K562 (cell line): ENCODE results near the gene PLCB4. TPM values are rescaled to one million over a fixed set of nuclear protein-coding genes. Genes with fewer than 3 reads are reported as not detected.

Experiments used
- ATAC-seq: fragments of 200-7000 bp; cut with Tn5 transposase; 3 replicates; pipeline ENCODE4 v1.9.1; 2020; ENCODE audit warnings: moderate library complexity
- BruUV-seq: library from RNA; stranded (reverse); fragments of 400-500 nt; replicated peaks from 2 replicates; lab custom pipeline; 2021; lab: Mats Ljungman, UMichigan
- CTCF ChIA-PET: fragments of 300-600 bp; formaldehyde crosslinking; extraction: SDS; loops from one replicate; lab custom pipeline; 2021; ENCODE audit warnings: low intra/inter-chr PET ratio; lab: Yijun Ruan, JAX
- POLR2A ChIA-PET: fragments of 300-600, 350-650 bp; sonication (Branson Sonifier 250); formaldehyde crosslinking; extraction: SDS; loops from one replicate; lab custom pipeline; 2021; ENCODE audit warnings: antibody characterized with exemption, inconsistent platforms; lab: Yijun Ruan, JAX
- DNase-seq, 4 experiments: peaks; one replicate each; pipeline versions ENCODE4 v3.0.0 to v3.0.0-alpha.2; 2011 to 2018; ENCODE audit warnings: low spot score in 3 of 4, mixed read lengths in 3 of 4; ENCODE audit errors: extremely low read depth in 1 of 4
- FAIRE-seq: peaks from 2 replicates; lab custom pipeline; 2011; peaks lifted over from hg19 to GRCh38; lab: Jason Lieb, UNC
- H2AFZ ChIP-seq: 2 replicates; pipeline ENCODE4 v1.6.0; 2011; ENCODE audit warnings: low read depth, low read length, control low read depth, inconsistent platforms
- H3K27ac ChIP-seq: fragments of 200-600 bp; 3 replicates; pipeline ENCODE4 v1.8.0; 2011; ENCODE audit warnings: low read depth, mild to moderate bottlenecking, control low read depth, inconsistent platforms, low read length, moderate library complexity, mixed read lengths; ENCODE audit errors: extremely low read depth
- H3K27me3 ChIP-seq, 2 experiments: fragments of 300-600 bp in 1 of 2; 2 replicates in 1 of 2; 3 replicates in 1 of 2; pipeline versions ENCODE4 v1.6.0 to v1.8.0; 2011; ENCODE audit warnings: inconsistent platforms in 2 of 2, low read length in 2 of 2, mild to moderate bottlenecking in 1 of 2, mixed read lengths in 1 of 2, moderate library complexity in 1 of 2; ENCODE audit not compliant: control insufficient read depth in 2 of 2, insufficient read depth in 2 of 2
- H3K36me3 ChIP-seq: fragments of 300-600 bp; 3 replicates; pipeline ENCODE4 v1.8.0; 2011; ENCODE audit warnings: mild to moderate bottlenecking, low read length, inconsistent platforms; ENCODE audit not compliant: control insufficient read depth, insufficient read depth
- H3K4me1 ChIP-seq, 2 experiments: fragments of 200-600 bp in 1 of 2; replicated peaks in 1 of 2; 2 replicates in 1 of 2; 3 replicates in 1 of 2; pipeline versions ENCODE4 v1.5.1 to v1.8.0; 2011; ENCODE audit warnings: inconsistent platforms in 2 of 2, low read length in 2 of 2, mild to moderate bottlenecking in 1 of 2, mixed read lengths in 1 of 2, moderate library complexity in 1 of 2; ENCODE audit not compliant: control insufficient read depth in 2 of 2, insufficient read depth in 2 of 2
- H3K4me2 ChIP-seq: 2 replicates; pipeline ENCODE4 v1.6.1; 2011; ENCODE audit warnings: low read length, control low read depth, inconsistent platforms, mixed read lengths; ENCODE audit not compliant: insufficient read depth
- H3K4me3 ChIP-seq: fragments of 200-600 bp; sonication (generic), shearing (Covaris generic); 2 replicates; pipeline ENCODE4 v1.5.1; 2016; ENCODE audit warnings: control low read depth, inconsistent platforms
- H3K79me2 ChIP-seq: fragments of 200-600 bp; 3 replicates; pipeline ENCODE4 v1.8.0; 2011; ENCODE audit warnings: low read length, inconsistent platforms; ENCODE audit not compliant: control insufficient read depth, insufficient read depth
- H3K9ac ChIP-seq, 2 experiments: 2 replicates each; pipeline versions ENCODE4 v1.6.0 to v1.6.1; 2011; ENCODE audit warnings: low read depth in 2 of 2, low read length in 2 of 2, control low read depth in 1 of 2, inconsistent platforms in 1 of 2, mild to moderate bottlenecking in 1 of 2, mixed read lengths in 1 of 2; ENCODE audit not compliant: insufficient read depth in 1 of 2
- H3K9me1 ChIP-seq: one replicate; pipeline ENCODE4 v1.6.0; 2011; ENCODE audit warnings: inconsistent platforms, mild to moderate bottlenecking, low read length, moderate library complexity; ENCODE audit not compliant: control insufficient read depth, insufficient read depth
- H3K9me3 ChIP-seq: replicated peaks from 2 replicates; pipeline ENCODE4 v1.5.1; 2011; ENCODE audit warnings: low read depth, low read length, inconsistent platforms; ENCODE audit not compliant: control insufficient read depth, insufficient read depth
- H4K20me1 ChIP-seq: replicated peaks from 2 replicates; pipeline ENCODE4 v1.6.1; 2011; ENCODE audit warnings: low read length, inconsistent platforms, mixed read lengths; ENCODE audit not compliant: control insufficient read depth, insufficient read depth
- ARID2 ChIP-seq: fragments of 450-650 bp; IDR thresholded peaks from 2 replicates; pipeline ENCODE4 v1.6.1; 2017; ENCODE audit warnings: antibody characterized with exemption, mild to moderate bottlenecking
- CREB1 ChIP-seq, 2 experiments: sonication (generic) in 1 of 2; formaldehyde crosslinking in 1 of 2; IDR thresholded peaks; 2 replicates each; pipeline versions ENCODE4 v1.6.1 to v1.8.0; 2012 to 2022; ENCODE audit warnings: inconsistent platforms in 1 of 2, mild to moderate bottlenecking in 1 of 2, missing genetic modification reagents in 1 of 2, moderate library complexity in 1 of 2
- DDX20 ChIP-seq: fragments of 450-650 bp; IDR thresholded peaks from 2 replicates; pipeline ENCODE4 v1.6.1; 2016; ENCODE audit warnings: missing genetic modification characterization, low read depth, mild to moderate bottlenecking, missing compliant biosample characterization, moderate library complexity
- ELK1 ChIP-seq: sonication (generic); formaldehyde crosslinking; IDR thresholded peaks from 2 replicates; pipeline ENCODE4 v1.8.1; 2022; ENCODE audit warnings: missing genetic modification reagents
- FOXA3 ChIP-seq, 2 experiments: fragments of 450-650 bp in 1 of 2; sonication (generic) in 1 of 2; formaldehyde crosslinking; IDR thresholded peaks in 1 of 2; conservative IDR thresholded peaks in 1 of 2; 2 replicates each; pipeline versions ENCODE4 v1.4.0 to v1.8.0; 2020 to 2022; ENCODE audit warnings: mild to moderate bottlenecking in 2 of 2, missing genetic modification reagents in 1 of 2
- FOXO4 ChIP-seq: fragments of 450-650 bp; formaldehyde crosslinking; IDR thresholded peaks from 2 replicates; pipeline ENCODE4 v1.4.0; 2020; ENCODE audit warnings: mild to moderate bottlenecking, moderate library complexity
- MTA2 ChIP-seq: fragments of 450-650 bp; IDR thresholded peaks from 2 replicates; pipeline ENCODE4 v1.6.1; 2016; ENCODE audit warnings: low read depth
- OTX1 ChIP-seq: fragments of 450-650 bp; formaldehyde crosslinking; IDR thresholded peaks from 2 replicates; pipeline ENCODE4 v1.4.0; 2022; ENCODE audit warnings: mild to moderate bottlenecking
- POLR2A ChIP-seq: fragments of 450-650 bp; conservative IDR thresholded peaks from 2 replicates; pipeline ENCODE4 v1.6.1; 2016
- SAFB2 ChIP-seq: fragments of 200-400 bp; formaldehyde crosslinking; IDR thresholded peaks from 2 replicates; pipeline ENCODE4 v1.6.1; 2018; ENCODE audit warnings: borderline replicate concordance, low read length, low read depth, moderate library complexity; ENCODE audit not compliant: severe bottlenecking
- SPI1 ChIP-seq: IDR thresholded peaks from 2 replicates; pipeline ENCODE4 v1.6.1; 2011; ENCODE audit warnings: low read depth, low read length, control low read depth, borderline replicate concordance
- ZBTB7A ChIP-seq: IDR thresholded peaks from 2 replicates; pipeline ENCODE4 v1.6.1; 2011; ENCODE audit warnings: low read depth, mild to moderate bottlenecking, low read length, moderate library complexity, borderline replicate concordance; ENCODE audit not compliant: control insufficient read depth
- ZNF217 ChIP-seq: sonication (generic); formaldehyde crosslinking; IDR thresholded peaks from 2 replicates; pipeline ENCODE4 v1.8.0; 2022; ENCODE audit warnings: mild to moderate bottlenecking, missing genetic modification reagents
- ZNF224 ChIP-seq: sonication (generic); formaldehyde crosslinking; IDR thresholded peaks from 2 replicates; pipeline ENCODE4 v1.8.0; 2022; ENCODE audit warnings: mild to moderate bottlenecking, missing genetic modification reagents
- ZNF644 ChIP-seq: fragments of 200-800 bp; sonication (Bioruptor generic); IDR thresholded peaks from 2 replicates; pipeline ENCODE4 v1.6.1; 2016; ENCODE audit warnings: low read depth, missing genetic modification characterization, missing compliant biosample characterization
- WGBS: fragments of 100-300 bp; shearing (Covaris generic); methylation state at CpG from one replicate; pipeline ENCODE4 v1.1.6; 2016; ENCODE audit warnings: low coverage, mixed read lengths; ENCODE audit not compliant: insufficient coverage; ENCODE audit errors: missing lambda C conversion rate; 5-methylcytosine and 5-hydroxymethylcytosine counted together
- in situ Hi-C: fragments of 300-500 bp; cut with MboI; formaldehyde crosslinking; loops from 4 replicates; pipeline ENCODE4 v1.15.0; 2018; ENCODE audit warnings: inconsistent platforms, mixed read lengths
- intact Hi-C: fragments of 100-400 bp; cut with micrococcal nuclease; formaldehyde crosslinking; loops from 2 replicates; pipeline ENCODE4 v1.14.2; 2022
- polyA plus RNA-seq, 8 experiments: library from polyadenylated mRNA; depleted of rRNA in 4 of 8; stranded (reverse) in 5 of 8; unstranded in 3 of 8; fragments of >200 nt; fragmentation: Nextera tagmentation in 2 of 8; fragmentation: Illumina TruSeq in 1 of 8; extraction: Ambion mirVana in 2 of 8; extraction: Trizol in 1 of 8; gene quantifications; 2 replicates each; pipeline versions ENCODE4 v1.2.1 to v1.2.3, GENCODE V29; 2011 to 2014; ENCODE audit warnings: inconsistent platforms in 1 of 8, missing spikeins in 1 of 8
- total RNA-seq, 7 experiments: library from RNA; depleted of rRNA in 6 of 7; stranded (reverse); fragments of >200 nt in 6 of 7; fragmentation: Illumina TruSeq in 2 of 7; extraction: Trizol in 2 of 7; gene quantifications; 2 replicates each; pipeline versions ENCODE4 v1.2.1 to v1.2.3, GENCODE V29; 2011 to 2021; ENCODE audit warnings: low replicate concordance in 1 of 7
- TF ChIP-seq, protein P1 (sequence below), 2 experiments: fragments of 450-650 bp; IDR thresholded peaks; 2 replicates each; pipeline ENCODE4 v1.6.1; 2016
- TF ChIP-seq, protein P2 (sequence below): sonication (generic); formaldehyde crosslinking; IDR thresholded peaks from 2 replicates; pipeline ENCODE4 v1.8.0; 2022; ENCODE audit warnings: mild to moderate bottlenecking, missing genetic modification reagents, borderline replicate concordance

PLCB4 gene
- total and polyA plus RNA-seq, 9 of the 15 experiments (the other 6 are each of a cell fraction or from before 2014, with no cell fraction given): 0.20 to 2.9 (median 0.52) TPM

- no peak for TF ChIP-seq ZNF224 (CRISPR knock-in tag)
- no peak for TF ChIP-seq ARID2
- no peak for TF ChIP-seq POLR2A
- TF ChIP-seq ZBTB7A: no peak
- no peak for TF ChIP-seq SPI1
- no peak for TF ChIP-seq SAFB2
- TF ChIP-seq, protein P1, sequence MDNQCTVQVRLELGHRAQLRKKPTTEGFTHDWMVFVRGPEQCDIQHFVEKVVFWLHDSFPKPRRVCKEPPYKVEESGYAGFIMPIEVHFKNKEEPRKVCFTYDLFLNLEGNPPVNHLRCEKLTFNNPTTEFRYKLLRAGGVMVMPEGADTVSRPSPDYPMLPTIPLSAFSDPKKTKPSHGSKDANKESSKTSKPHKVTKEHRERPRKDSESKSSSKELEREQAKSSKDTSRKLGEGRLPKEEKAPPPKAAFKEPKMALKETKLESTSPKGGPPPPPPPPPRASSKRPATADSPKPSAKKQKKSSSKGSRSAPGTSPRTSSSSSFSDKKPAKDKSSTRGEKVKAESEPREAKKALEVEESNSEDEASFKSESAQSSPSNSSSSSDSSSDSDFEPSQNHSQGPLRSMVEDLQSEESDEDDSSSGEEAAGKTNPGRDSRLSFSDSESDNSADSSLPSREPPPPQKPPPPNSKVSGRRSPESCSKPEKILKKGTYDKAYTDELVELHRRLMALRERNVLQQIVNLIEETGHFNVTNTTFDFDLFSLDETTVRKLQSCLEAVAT (IDR thresholded peaks at IDR 0.05): no peak
Measured at GRCh38 chr20:9492067-9492466, 423.2 kb downstream of the PLCB4 start (continued).

GRCh38 chr20:9493803-9494202, 424.9 kb downstream of the PLCB4 start:
- Histone ChIP-seq H3K9ac (no peak overlapping the region), H3K27ac (no peak overlapping the region), H4K20me1 (no peaks in the 10 kb centered on the region), H3K27me3 (no peaks in the 10 kb centered on the region), H2AFZ (no peak overlapping the region), H3K36me3 (no peaks in the 10 kb centered on the region), H3K4me2 (no peak overlapping the region), H3K9me3 (no peaks in the 10 kb centered on the region), H3K4me3 (no peak overlapping the region), H3K79me2 (no peaks in the 10 kb centered on the region), H3K4me1 (no peaks in the 10 kb centered on the region), H3K9me1 (no peaks in the 10 kb centered on the region)
- in situ Hi-C loops (no loop called here), intact Hi-C loops (no loop called here)
- 0% methylated on average over 1 of the region's 2 CpGs for WGBS
- DNase-seq: no peak
- no TSS peak for BruUV-seq
- ChIA-PET CTCF (no interaction called here), POLR2A (no interaction called here)
- no peak for FAIRE-seq
- ATAC-seq: no peak
- TF ChIP-seq, protein P2, sequence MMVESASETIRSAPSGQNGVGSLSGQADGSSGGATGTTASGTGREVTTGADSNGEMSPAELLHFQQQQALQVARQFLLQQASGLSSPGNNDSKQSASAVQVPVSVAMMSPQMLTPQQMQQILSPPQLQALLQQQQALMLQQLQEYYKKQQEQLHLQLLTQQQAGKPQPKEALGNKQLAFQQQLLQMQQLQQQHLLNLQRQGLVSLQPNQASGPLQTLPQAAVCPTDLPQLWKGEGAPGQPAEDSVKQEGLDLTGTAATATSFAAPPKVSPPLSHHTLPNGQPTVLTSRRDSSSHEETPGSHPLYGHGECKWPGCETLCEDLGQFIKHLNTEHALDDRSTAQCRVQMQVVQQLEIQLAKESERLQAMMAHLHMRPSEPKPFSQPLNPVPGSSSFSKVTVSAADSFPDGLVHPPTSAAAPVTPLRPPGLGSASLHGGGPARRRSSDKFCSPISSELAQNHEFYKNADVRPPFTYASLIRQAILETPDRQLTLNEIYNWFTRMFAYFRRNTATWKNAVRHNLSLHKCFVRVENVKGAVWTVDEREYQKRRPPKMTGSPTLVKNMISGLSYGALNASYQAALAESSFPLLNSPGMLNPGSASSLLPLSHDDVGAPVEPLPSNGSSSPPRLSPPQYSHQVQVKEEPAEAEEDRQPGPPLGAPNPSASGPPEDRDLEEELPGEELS (CRISPR knock-in tag): no peak
- TF ChIP-seq FOXA3 (CRISPR knock-in tag; conservative IDR thresholded peaks at IDR 0.05 in 1 of 2, IDR thresholded peaks at IDR 0.05 in 1 of 2) (no peak), ZNF644 (tag) (no peak), CREB1 (IDR thresholded peaks at IDR 0.05) (no peak), CREB1 (CRISPR knock-in tag; IDR thresholded peaks at IDR 0.05) (no peak), OTX1 (CRISPR knock-in tag) (no peak), MTA2 (no peak), ELK1 (CRISPR knock-in tag) (no peak), DDX20 (no peak), ZNF217 (CRISPR knock-in tag) (no peak), FOXO4 (CRISPR knock-in tag) (no peak)
